Measurements from ENCODE around the gene ARRDC2. TPM values are rescaled to one million over a fixed set of nuclear protein-coding genes. Genes with fewer than 3 reads are reported as not detected.
A peak's percentile ranks its signal among the peaks of the same experiment; 100 is the strongest.

Gene ARRDC2
- 1.7 and 2.1 TPM in 2 replicates for total RNA-seq (2016; rRNA removed; fragmentation: Illumina TruSeq; extraction: Trizol)
- total RNA-seq (2016; cell fraction: cytosol; rRNA removed; fragmentation: Illumina TruSeq; extraction: Trizol; ENCODE audit: low read depth) = 0.51 and 0.71 TPM in 2 replicates
- 1.5 and 2.6 TPM in 2 replicates for total RNA-seq (2016; cell fraction: insoluble cytoplasmic fraction; rRNA removed; fragmentation: Illumina TruSeq; extraction: Trizol)
- total RNA-seq (2016; cell fraction: membrane; rRNA removed; fragmentation: Illumina TruSeq; extraction: Trizol) = 1.7 TPM in 2 replicates
- total RNA-seq (2016; cell fraction: nucleus; rRNA removed; fragmentation: Illumina TruSeq; extraction: Trizol) = 1.2 and 1.4 TPM in 2 replicates
- polyA plus RNA-seq (2011; rRNA removed) = 3.4 and 4.3 TPM in 2 replicates
- 3.1 and 3.7 TPM in 2 replicates for polyA plus RNA-seq (2011; cell fraction: cytosol; rRNA removed)
- 10.9 and 11.3 TPM in 2 replicates for polyA plus RNA-seq (2011; cell fraction: nucleus; rRNA removed)
- polyA plus RNA-seq (2012) = 2.3 and 4.0 TPM in 2 replicates
- polyA plus RNA-seq (2016; cell fraction: cytosol; fragmentation: Illumina TruSeq; extraction: Trizol; ENCODE audit: low read depth) = 0.66 and 0.83 TPM in 2 replicates
- 2.1 and 2.3 TPM in 2 replicates for polyA plus RNA-seq (2016; cell fraction: insoluble cytoplasmic fraction; fragmentation: Illumina TruSeq; extraction: Trizol; ENCODE audit: low read depth)
- 1.2 and 1.6 TPM in 2 replicates for polyA plus RNA-seq (2016; cell fraction: membrane; fragmentation: Illumina TruSeq; extraction: Trizol; ENCODE audit: low read depth)
- polyA plus RNA-seq (2016; cell fraction: nucleus; fragmentation: Illumina TruSeq; extraction: Trizol; ENCODE audit: insufficient read depth, low read depth) = 3.6 and 6.3 TPM in 2 replicates
- polyA minus RNA-seq (2011; rRNA and poly(A)+ RNA removed; ENCODE audit: low replicate concordance) = 4.7 and 13.8 TPM in 2 replicates
- polyA minus RNA-seq (2011; cell fraction: cytosol; rRNA and poly(A)+ RNA removed) = 1.2 and 2.5 TPM in 2 replicates
- polyA minus RNA-seq (2011; cell fraction: nucleus; rRNA and poly(A)+ RNA removed) = 1.4 and 2.7 TPM in 2 replicates
- percentile 43 among the genes with signal in this experiment for Bru-seq, nascent RNA
- BruChase-seq, experiment 1, labeled RNA remaining after a 6-hour chase = percentile 54 among the genes with signal in this experiment
- percentile 47 among the genes with signal in this experiment for BruChase-seq, experiment 2, labeled RNA remaining after a 2-hour chase
- long read RNA-seq, experiment 1, partial matches to known transcripts = 0 of 1 reads
- long read RNA-seq, experiment 1, other reads (novel, unspliced or antisense) = 1 of 1 reads
- long read RNA-seq, experiment 2, transcript ARRDC2-202 (8 exons, 2,528 nt) = major isoform, 10 of 20 reads
- long read RNA-seq, experiment 2, partial matches to known transcripts = 1 of 20 reads
- long read RNA-seq, experiment 2, other reads (novel, unspliced or antisense) = 7 of 20 reads

- Histone ChIP-seq H3K79me2 (ENCODE audit: insufficient read depth, low read length) (no peaks in the 10 kb centered on the region), H3K36me3 (replicated peaks in 1 of 2; ENCODE audit: control insufficient read depth in 1 of 2, insufficient read depth in 2 of 2, low read length in 2 of 2) (peaks cover 5% of the 10 kb centered on the region in 2 experiments; a peak in 3 of 5 replicates), H3K9ac (ENCODE audit: insufficient read depth, low read depth, low read length) (0 out of 2 replicates have a peak within 1 kb of the TSS, but pooled peaks have one; percentile 13), H3K27me3 (ENCODE audit: control insufficient read depth in 1 of 2, insufficient read depth in 2 of 2, low read length in 2 of 2) (no peaks in the 10 kb centered on the region), H3K4me3 (replicated peaks in 1 of 3; ENCODE audit: insufficient read depth in 1 of 3, low read depth in 2 of 3, low read length in 3 of 3) (peak within 1 kb of the TSS; percentile 36 to 52 (median 40); a peak in 5 of 6 replicates), H3K4me1 (ENCODE audit: insufficient read depth, low read length) (peaks cover 39% of the 10 kb centered on the region), H2AFZ (ENCODE audit: low read length) (no peak within 1 kb of the TSS), H3K4me2 (ENCODE audit: low read depth, low read length) (peak within 1 kb of the TSS; percentile 64), H3K27ac (ENCODE audit: extremely low read length, insufficient read depth, low read length) (no peak within 1 kb of the TSS), H3K9me3 (ENCODE audit: low read length) (no peaks in the 10 kb centered on the region), H4K20me1 (ENCODE audit: insufficient read depth, low read length) (no peaks in the 10 kb centered on the region)
- ChIA-PET POLR2A (interaction anchor here (1.1 to 1.3 kb wide), 2 partner anchors 16 to 48 kb away, joined by 3 read pairs; no protein-coding TSS in a partner anchor), CTCF (ENCODE audit: low intra/inter-chr PET ratio, low total read pairs) (interaction anchor here (3.0 kb wide), 1 partner anchor 50 kb away, joined by 85 read pairs; no protein-coding TSS in a partner anchor)
- FAIRE-seq = no peak
- WGBS (ENCODE audit: low lambda C conversion rate) = 91% methylated on average over 63 of the region's 92 CpGs
- in situ Hi-C loops (cut with HindIII; ENCODE audit: extremely low pct_ligation_motif_present, low pct_unique_long_range_greater_than_20kb) = loop anchor here (5.0 to 10.0 kb wide), 2 partner anchors 49 to 167 kb away; partner anchors contain the start of gene IFI30
- ATAC-seq = peak; percentile 71
- intact Hi-C loops (cut with micrococcal nuclease; ENCODE audit: unreplicated experiment) = loop anchor here (1.0 kb wide), 1 partner anchor 50 kb away; no protein-coding TSS in a partner anchor
- BruUV-seq (replicated peaks) = no TSS peak
- peak; percentile 44 for DNase-seq (ENCODE audit: low spot score)
- 0 out of 2 replicates have a peak, but pooled peaks have one; percentile 11 for TF ChIP-seq HOXA3 (CRISPR knock-in tag; IDR thresholded peaks at IDR 0.05)
- no peak for TF ChIP-seq TBX2 (CRISPR knock-in tag; IDR thresholded peaks at IDR 0.05; ENCODE audit: borderline replicate concordance)
- TF ChIP-seq POLR2AphosphoS5 (IDR thresholded peaks at IDR 0.05; ENCODE audit: low read depth, low read length) = 0 out of 2 replicates have a peak, but pooled peaks have one; percentile 30
- TF ChIP-seq ZNF205 (CRISPR knock-in tag; IDR thresholded peaks at IDR 0.05) = no peak
- peak; percentile 54; the same call in 1 of the 2 replicates for TF ChIP-seq ZHX1 (CRISPR knock-in tag; IDR thresholded peaks at IDR 0.05; ENCODE audit: low read depth)
- TF ChIP-seq DRAP1 (CRISPR knock-in tag; IDR thresholded peaks at IDR 0.05) = peak; percentile 69
- no peak for TF ChIP-seq ZBTB10 (CRISPR knock-in tag; IDR thresholded peaks at IDR 0.05; ENCODE audit: borderline replicate concordance)
- TF ChIP-seq ZNF496 (CRISPR knock-in tag; IDR thresholded peaks at IDR 0.05; ENCODE audit: insufficient replicate concordance) = no peak
These were observed at the start of gene ARRDC2 for GRCh38 chr19:18007917-18008673. Gene ARRDC2, plus strand, starts transcription at chr19:18008170. Its CDS starts 141 bp downstream, at chr19:18008311.
